HG03442 (cell line): Measurements from ENCODE around the gene TBC1D21.

Experiments used
- ATAC-seq: cut with Tn5 transposase; IDR thresholded peaks from one replicate; pipeline ENCODE4 v1.9.1; 2021; ENCODE audit warnings: mild to moderate bottlenecking, moderate library complexity; ENCODE audit not compliant: unreplicated experiment

The TBC1D21 gene

GRCh38 chr15:73857193-73857920 is 16.0 kb upstream of the TBC1D21 start:
- no peak for ATAC-seq

DNA sequence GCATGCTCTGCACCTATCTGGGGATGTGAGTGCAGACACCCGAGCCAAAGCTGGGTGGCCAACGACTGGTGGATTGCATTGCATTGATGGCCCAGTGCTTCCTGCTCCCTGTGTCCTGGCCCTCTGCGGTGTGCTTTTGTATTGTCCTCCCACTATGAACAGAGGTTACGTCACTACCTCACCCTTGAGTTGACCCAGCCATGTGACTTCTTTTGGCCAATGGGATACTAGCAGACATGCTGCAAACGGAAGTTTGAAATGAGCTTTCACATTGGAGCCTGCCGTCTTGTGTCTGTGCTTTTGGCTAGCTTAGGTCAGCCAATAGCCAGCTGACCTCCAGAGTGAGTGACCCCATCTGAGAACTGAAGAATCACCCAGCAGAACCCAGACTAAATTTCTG is 15.3 kb upstream of the TBC1D21 start:
- no peak for ATAC-seq

- no peak for ATAC-seq
These were observed 11.1 kb upstream of the TBC1D21 start for GRCh38 chr15:73862276-73862675.

DNA sequence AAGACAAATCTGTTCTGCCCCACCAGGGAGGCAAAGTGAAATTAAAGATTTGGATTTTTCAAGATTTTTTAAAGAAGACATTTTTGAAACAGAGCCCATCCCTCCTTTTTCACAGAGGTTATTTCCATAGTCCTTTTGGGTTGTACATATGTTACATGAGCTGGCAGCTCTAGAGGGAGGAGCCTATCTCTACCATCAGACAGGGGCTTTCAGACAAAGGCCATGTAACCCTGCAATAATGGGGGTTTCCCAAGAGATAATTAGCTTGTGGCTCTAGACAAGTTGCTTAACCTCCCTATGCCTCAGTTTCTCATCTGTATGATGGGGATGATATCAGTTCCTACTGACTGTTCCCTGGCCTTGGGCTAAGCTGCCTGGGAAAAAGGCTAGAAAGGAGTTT is 8.0 kb upstream of the TBC1D21 start:
- ATAC-seq = no peak

GRCh38 chr15:73865904-73866303 is 7.5 kb upstream of the TBC1D21 start:
- ATAC-seq = no peak

DNA sequence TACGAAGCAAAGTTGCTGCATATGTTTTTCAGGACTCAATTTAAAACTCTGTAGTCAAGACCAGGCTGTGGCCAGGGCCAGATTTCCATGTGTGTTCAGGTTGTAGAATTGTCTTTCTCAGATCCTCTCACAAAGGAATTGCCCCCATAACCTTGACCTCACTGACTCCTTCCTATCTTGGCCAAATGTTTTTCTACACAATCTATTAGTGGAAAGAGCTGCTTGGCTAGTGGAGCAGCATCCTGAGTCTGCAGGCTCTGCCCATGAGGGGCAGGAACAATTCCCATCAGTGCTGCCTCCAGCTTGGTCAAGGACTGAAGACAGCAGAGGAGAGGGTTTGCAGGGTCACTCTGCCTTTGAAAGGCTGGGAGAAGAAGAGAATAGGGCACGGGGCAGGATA is 6.9 kb upstream of the TBC1D21 start:
- ATAC-seq = no peak

DNA sequence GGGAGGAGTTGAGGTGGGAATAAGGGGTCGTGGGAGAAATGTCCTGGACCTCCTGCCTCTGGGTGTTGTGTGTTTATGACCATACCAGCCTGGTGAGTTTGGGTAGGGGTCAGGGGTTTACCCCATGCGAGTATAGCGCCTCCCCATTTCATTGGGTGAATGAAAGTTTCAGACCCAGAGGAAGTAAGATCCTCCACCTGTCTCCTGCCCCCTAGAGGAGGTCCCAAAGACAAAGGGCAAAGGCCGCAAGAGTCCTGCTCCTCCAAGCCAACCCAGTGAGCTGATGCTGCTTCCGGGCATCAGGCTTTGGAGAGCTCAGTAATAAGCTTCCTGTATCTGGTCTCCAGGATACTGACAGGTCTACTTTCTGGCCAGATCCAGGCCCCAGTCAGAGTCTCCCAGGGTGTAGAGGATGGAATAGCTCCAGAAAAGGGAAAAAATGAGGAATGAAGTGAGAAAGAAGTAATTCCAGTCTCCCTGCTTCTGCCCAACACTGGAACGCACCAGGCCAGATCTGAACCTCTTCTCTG is 6.4 kb upstream of the TBC1D21 start:
- no peak for ATAC-seq

GRCh38 chr15:73867426-73867825 is 5.9 kb upstream of the TBC1D21 start:
- no peak for ATAC-seq

DNA sequence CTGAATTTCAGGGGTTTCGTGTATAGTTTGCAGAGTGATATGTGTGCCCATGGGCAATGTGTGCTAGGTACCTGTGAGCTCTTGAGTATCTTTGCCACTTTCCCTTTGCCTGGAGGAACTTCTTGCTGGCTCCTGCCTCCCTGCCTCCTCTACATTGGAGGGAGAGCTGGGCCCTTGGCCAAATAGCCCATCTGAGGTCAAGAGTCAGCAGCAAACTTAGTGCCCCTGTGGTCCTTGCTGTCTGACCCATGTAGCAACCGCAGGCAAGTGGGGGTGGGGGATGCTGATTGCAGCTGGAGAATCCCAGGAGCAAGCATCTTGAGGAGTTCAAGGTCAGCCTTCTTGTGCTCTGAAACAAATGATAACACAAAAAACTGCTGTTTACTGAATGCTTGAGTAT is 5.4 kb upstream of the TBC1D21 start:
- ATAC-seq = no peak

DNA sequence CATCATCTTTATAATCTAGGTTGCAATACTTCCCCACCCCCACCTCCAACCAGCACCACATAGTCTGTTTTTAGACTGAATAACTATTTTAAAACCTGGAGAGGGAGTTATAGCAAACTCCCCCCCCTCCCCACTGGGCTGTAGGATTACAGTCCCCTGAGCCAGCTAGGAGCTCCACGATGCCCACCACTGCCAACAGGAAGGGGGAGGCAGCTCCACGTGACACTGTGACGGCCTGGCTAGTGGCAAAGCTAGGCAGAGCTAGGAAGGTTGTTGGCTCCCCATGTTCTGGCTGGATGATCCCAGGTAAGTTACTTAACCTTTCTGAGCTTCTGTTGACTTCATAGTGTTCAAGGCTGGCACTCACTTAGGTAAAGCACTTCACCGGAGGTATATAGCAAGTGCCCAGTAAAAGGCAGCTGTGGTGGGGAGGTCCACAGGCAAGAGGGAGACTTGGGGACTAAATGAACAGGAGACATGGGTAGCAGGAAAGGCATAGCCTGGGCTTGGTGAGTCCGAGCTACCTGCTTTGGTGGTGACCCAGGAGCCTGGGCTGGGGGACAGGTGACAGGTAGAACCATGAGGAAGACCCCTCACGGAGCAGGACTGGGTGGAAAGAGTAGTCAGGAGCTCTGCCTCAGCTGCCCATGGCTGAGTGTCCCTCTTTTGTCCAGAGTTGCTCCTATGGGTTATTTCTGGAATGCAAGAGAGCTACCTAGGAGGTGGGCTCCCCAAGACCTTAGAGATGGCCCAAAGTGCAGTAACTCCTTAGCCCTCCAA is 4.0 kb upstream of the TBC1D21 start:
- no peak for ATAC-seq

DNA sequence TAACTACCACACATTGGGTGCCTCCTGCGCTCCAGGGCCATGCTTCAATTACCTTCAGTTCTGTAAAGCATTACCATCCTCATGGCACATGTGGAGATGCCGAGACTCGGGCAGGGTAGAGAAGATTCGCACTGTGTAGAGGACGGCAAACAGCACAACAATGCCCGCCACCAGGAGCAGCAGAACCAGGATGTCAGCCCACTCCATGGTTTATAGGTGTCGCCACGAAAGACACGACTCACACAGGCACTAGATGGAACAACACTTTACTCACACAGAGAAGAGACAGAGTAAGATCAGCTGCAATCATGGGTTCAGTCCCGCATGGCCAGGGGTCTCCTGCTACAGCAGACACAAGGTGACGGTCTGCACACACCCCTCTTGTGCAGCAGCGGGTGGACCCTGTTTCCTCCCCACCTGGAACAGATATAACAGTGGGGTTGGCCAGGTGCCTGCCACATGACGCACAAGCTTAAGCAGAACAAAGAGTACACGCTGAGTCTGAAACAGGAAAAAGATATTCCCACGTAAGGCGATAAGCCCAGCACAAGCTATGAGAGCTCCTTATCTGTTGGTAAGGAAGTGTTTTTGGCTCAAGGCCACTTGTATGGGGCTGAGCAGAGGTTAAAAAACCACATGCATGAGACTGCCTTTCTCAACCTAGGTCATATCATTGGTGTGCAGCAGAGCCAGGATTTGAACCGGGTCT is 2.5 kb upstream of the TBC1D21 start:
- no peak for ATAC-seq

GRCh38 chr15:73872346-73872745 is 1.0 kb upstream of the TBC1D21 start:
- ATAC-seq = no peak

DNA sequence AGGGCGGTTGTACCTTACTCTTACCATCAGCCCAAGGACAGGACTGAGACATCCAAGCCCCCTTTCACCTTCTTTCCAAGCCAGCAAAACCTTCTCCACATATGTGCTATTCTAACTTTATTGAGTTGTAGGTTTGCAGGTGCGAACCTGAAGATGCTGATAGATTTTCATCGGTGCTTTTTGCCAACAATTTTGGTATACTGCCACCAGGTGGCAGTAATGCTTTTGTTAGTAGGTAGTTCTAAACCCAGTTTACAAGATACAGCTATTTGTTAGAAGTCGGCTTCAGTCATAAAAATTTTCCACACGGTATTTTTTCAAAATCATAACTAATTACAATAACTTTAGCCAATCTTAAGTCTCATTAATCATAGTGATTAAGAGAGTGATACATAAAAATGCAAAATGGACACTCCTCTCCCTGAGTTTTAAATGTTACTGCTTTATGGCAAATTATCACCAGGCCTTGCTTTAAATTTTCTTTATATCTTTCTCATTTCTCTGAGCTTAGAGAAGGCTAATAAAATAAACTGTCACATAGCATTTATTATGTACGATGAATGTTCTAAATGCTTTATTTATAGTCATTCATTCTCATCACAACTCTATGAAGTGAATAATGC is 636 bp downstream of the TBC1D21 start:
- ATAC-seq = no peak

DNA sequence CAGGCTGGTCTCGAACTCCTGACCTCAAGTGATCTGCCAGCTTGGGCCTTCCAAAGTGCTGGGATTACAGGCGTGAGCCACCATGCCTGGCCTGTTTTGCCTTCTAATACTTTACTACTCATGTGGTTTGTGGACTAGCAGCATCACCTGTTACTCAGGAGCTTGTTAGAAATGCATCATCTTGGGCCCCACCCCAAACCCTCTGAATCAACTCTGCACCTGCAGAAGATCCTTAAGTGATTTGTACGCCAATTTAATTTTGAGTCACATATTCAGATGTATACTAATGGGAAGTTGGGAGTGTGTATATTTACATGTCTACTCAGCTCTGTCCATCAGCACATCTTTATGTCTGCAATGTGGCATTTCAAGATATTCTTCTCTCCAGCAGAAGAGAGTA is 6.1 kb downstream of the TBC1D21 start:
- ATAC-seq = no peak

- no peak for ATAC-seq
These were observed 8.4 kb downstream of the TBC1D21 start for GRCh38 chr15:73881579-73882320.

GRCh38 chr15:73882761-73883419 is 9.5 kb downstream of the TBC1D21 start:
- ATAC-seq = no peak

DNA sequence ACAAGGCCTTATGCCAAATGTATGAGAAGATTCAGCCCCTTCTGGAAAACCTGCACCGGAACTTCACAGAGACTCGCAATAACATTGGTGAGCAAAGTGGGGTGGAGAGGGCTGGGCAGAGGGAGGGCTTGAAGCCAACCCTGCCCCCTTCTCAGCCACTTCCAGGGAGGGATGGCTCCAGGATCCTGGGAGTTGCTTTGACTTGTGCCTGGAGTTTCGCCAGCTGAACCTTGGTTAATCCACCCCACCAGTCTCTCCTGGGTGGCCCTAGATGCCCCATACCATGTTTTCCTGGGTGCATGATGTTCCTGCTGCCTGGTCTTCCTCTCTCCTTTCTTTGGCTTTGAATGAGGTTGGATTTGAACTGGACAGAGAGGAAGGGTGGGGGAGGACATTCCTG is 10.8 kb downstream of the TBC1D21 start:
- no peak for ATAC-seq

DNA sequence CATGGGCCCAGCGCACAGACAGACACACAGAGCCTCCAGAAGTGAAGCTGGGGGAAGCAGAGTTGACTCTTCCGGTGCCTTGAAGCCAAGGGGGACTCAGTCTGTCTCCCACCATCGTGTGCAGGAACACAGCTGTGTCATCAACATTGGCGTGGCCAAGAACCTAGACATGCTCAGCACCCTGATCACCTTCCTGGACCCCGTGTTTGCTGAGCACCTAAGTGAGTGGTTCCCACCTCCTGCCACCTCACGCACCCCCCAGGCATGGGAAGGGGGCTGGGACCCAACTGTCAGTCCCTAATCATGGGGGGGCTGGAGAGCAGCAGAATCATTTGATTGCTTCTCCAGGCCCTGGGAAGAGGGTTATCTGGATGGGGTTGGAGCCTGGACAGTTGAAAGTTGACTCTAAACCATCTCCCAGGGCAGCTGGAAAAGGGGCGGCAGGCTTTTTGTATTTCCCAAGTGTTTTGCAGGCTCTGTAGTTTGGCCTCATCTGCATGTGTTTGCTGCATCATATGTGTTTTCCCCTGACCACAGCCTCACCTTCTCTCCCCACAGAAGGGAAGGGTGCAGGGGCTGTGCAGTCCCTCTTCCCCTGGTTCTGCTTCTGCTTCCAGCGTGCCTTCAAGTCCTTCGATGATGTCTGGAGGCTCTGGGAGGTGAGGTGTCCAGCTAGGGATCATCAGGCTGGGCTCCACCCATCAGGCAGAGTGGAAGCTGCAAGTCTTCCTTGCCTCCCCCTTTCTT is 12.8 kb downstream of the TBC1D21 start:
- no peak for ATAC-seq

DNA sequence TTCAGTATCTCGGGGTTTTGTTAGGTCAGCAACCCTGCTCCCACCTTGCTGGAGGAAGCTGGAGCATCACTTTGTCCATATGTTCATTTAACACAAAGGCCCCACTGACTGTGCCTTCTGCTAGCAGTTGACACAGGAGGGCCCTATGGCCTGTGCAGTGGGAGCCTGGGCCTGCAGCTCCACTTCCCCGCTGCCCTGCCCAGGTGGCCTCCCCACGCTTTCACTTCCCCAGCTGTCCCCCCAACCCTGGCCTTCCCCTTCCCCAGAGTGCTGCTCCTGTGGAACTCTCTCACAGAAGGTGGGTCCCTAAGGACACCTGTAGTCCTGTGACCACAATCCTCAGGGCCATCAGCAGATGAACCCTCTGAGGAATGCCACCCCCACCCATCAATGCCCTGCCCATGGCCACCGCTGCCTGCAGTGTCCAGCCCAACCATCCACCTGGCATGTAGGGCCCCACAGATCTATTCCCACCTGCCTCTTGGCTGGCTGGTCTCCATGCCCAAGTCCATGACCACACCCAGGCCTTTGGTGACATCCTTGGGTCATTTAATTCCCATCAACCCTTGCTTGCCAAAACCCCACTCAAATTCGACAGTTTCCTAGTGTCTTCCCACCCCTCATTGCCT is 13.5 kb downstream of the TBC1D21 start:
- no peak for ATAC-seq
